Duodenal mucosa (tissue), 2 donors: ENCODE data around the gene UTS2.

Experiments used
- H3K27ac ChIP-seq: one replicate; pipeline ENCODE4 v1.7.0; 2013; ENCODE audit warnings: low read depth, low read length
- H3K27me3 ChIP-seq, 2 donors: one replicate each; pipeline ENCODE4 v1.7.0; 2013; ENCODE audit warnings: low read length in 2 of 2, control low read depth in 1 of 2; ENCODE audit not compliant: insufficient read depth in 2 of 2, control insufficient read depth in 1 of 2
- H3K36me3 ChIP-seq, 2 donors: one replicate each; pipeline ENCODE4 v1.7.0; 2013; ENCODE audit warnings: low read length in 2 of 2, control low read depth in 1 of 2; ENCODE audit not compliant: insufficient read depth in 2 of 2, control insufficient read depth in 1 of 2
- H3K4me1 ChIP-seq, 2 donors: one replicate each; pipeline ENCODE4 v1.7.0; 2013; ENCODE audit warnings: low read length in 2 of 2, control low read depth in 1 of 2; ENCODE audit not compliant: insufficient read depth in 2 of 2, control insufficient read depth in 1 of 2
- H3K4me3 ChIP-seq, 2 donors: one replicate each; pipeline ENCODE4 v1.7.0; 2013; ENCODE audit warnings: low read length in 2 of 2, low read depth in 1 of 2
- H3K9ac ChIP-seq, 2 donors: one replicate each; pipeline ENCODE4 v1.7.0; 2013; ENCODE audit warnings: low read length in 2 of 2, low read depth in 1 of 2
- H3K9me3 ChIP-seq, 2 donors: one replicate each; pipeline ENCODE4 v1.7.0; 2013; ENCODE audit warnings: low read length in 2 of 2, control low read depth in 1 of 2; ENCODE audit not compliant: control insufficient read depth in 1 of 2

UTS2 gene

DNA sequence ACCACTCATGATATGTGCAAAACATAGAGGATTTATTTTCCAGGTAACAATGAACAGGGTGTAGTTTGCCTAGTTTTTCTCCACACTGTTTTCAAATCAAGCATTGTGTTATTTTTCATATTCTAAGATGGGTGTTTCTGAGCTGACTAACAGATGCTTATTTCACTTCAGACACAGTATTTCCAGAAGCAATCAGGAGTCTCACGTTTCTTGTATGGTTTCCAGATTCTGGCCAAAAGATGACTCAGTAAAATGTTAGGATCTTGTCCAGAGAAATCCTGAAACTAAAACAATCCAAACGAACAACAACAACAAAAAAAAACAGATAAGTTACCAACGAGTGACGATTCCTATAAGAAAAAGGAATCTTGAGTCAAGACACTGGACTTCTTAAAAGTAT is 5.3 kb downstream of the UTS2 start:
- H3K4me1 ChIP-seq, result no peaks in the 10 kb centered on the region
- H3K4me3 ChIP-seq, result no peak overlapping the region

GRCh38 chr1:7846656-7847055 is 6.2 kb downstream of the UTS2 start:
- Histone ChIP-seq H3K27me3 (no peaks in the 10 kb centered on the region), H3K4me3 (no peak overlapping the region), H3K4me1 (no peaks in the 10 kb centered on the region), H3K9ac (no peak overlapping the region), H3K9me3 (no peaks in the 10 kb centered on the region), H3K36me3 (peaks cover 0 to 6% of the 10 kb centered on the region in 2 donors), H3K27ac (no peak overlapping the region)

More for the DNA sequence above, 5.3 kb downstream of the UTS2 start:
- no peaks in the 10 kb centered on the region for H3K9me3 ChIP-seq
- peaks cover 0 to 6% of the 10 kb centered on the region in 2 donors for H3K36me3 ChIP-seq
- H3K27me3 ChIP-seq, result no peaks in the 10 kb centered on the region
- H3K9ac ChIP-seq, result no peak overlapping the region
- H3K27ac ChIP-seq, result no peak overlapping the region

GRCh38 chr1:7845761-7846160 is 7.1 kb downstream of the UTS2 start:
- peaks cover 0 to 6% of the 10 kb centered on the region in 2 donors for H3K36me3 ChIP-seq
- no peak overlapping the region for H3K27ac ChIP-seq
- H3K4me1 ChIP-seq, result no peaks in the 10 kb centered on the region
- H3K9me3 ChIP-seq, result no peaks in the 10 kb centered on the region
- no peaks in the 10 kb centered on the region for H3K27me3 ChIP-seq
- H3K4me3 ChIP-seq, result no peak overlapping the region
- H3K9ac ChIP-seq, result no peak overlapping the region

- Histone ChIP-seq H3K27ac (no peak overlapping the region), H3K27me3 (no peaks in the 10 kb centered on the region), H3K36me3 (peaks cover 17 to 21% of the 10 kb centered on the region in 2 donors), H3K9me3 (peaks cover 0 to 3% of the 10 kb centered on the region in 2 donors), H3K9ac (no peak overlapping the region), H3K4me1 (no peaks in the 10 kb centered on the region), H3K4me3 (no peak overlapping the region)
Observed at GRCh38 chr1:7842517-7842916, 10.3 kb downstream of the UTS2 start.

DNA sequence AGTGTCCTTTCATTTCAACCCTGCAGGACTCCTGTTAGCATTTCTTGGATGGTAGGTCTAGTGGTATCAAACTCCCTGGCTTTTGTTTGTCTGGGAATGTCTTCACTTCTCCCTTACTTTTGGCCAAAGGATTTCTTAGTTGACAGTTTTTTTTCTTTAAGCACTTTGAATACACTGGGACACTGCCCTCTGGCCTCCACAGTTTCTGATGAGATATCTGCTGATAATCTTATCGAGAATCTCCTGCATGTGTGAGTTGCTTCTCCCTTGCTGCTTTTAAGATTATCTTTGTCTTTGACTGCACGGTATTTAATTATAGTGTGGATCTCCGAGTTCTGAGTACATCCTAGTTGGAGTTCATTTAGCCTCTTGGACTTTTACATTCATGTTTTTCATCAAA is 13.3 kb downstream of the UTS2 start:
- Histone ChIP-seq H3K9ac (no peak overlapping the region), H3K4me1 (no peaks in the 10 kb centered on the region), H3K4me3 (no peak overlapping the region), H3K9me3 (peaks cover 0 to 3% of the 10 kb centered on the region in 2 donors), H3K27me3 (no peaks in the 10 kb centered on the region), H3K27ac (no peak overlapping the region), H3K36me3 (peaks cover 20 to 36% of the 10 kb centered on the region in 2 donors)

DNA sequence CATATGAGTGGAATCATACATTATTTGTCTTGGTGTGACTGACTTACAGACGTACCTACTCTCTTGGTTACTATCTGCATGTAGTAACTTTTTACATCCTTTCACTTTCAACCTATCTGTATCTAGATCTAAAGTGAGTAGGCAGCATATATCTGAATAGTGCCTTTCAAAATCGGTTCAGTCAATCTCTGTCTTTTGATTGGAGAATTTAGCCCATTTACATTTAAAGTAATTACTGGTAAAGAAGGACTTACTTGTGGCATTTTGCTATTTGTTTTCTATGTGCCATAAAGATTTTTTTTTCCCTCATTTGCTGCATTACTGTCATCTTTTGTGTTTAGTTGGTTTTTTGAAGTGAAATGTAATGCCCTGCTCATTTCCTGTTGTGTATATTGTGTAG is 14.2 kb downstream of the UTS2 start:
- H3K36me3 ChIP-seq, result peaks cover 20 to 42% of the 10 kb centered on the region in 2 donors
- peaks cover 0 to 3% of the 10 kb centered on the region in 2 donors for H3K9me3 ChIP-seq

DNA sequence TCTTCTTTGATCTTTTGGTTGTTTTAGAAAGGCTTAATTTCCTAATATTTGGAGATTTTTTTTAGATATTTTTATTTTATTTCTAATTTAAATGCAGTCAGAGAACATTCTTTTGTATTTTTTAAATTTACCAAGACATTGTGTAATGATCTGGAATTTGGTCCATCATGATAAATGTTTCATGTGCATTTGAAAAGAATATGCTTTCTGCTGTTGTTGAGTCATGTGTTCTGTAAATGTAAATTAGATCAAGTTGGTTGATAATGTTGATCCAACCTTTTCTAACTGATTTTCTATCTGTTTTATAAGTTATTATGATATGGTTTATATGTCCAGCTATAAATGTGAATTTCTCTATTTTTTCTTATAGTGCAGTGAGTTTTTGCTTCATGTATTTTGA is 19.8 kb downstream of the UTS2 start:
- Histone ChIP-seq H3K9me3 (no peaks in the 10 kb centered on the region), H3K36me3 (peaks cover 11 to 37% of the 10 kb centered on the region in 2 donors), H3K4me1 (peaks cover 3 to 5% of the 10 kb centered on the region in 2 donors), H3K9ac (no peak overlapping the region), H3K4me3 (no peak overlapping the region), H3K27ac (no peak overlapping the region), H3K27me3 (no peaks in the 10 kb centered on the region)

More for the DNA sequence above, 14.2 kb downstream of the UTS2 start:
- no peak overlapping the region for H3K27ac ChIP-seq
- H3K27me3 ChIP-seq, result no peaks in the 10 kb centered on the region
- no peak overlapping the region for H3K4me3 ChIP-seq
- no peaks in the 10 kb centered on the region for H3K4me1 ChIP-seq
- H3K9ac ChIP-seq, result no peak overlapping the region

DNA sequence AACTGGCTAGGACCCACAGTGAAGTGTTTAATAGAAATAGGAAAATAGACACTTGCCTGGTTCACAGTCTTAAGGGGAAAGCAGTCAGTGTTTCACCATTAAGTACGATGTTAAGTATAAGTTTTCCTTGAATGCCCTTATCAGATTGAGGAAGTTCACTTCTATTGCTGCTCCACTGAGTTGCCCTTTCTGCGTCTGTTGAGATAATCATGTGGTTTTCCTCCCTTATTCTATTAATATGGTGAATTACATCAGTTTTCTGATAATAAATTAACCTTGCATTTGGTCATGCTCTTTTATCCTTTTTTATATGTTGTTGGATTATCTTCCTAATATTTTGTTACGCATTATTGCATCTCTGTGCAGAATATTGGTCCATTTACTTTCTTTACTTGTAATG is 21.4 kb downstream of the UTS2 start:
- Histone ChIP-seq H3K27me3 (no peaks in the 10 kb centered on the region), H3K36me3 (peaks cover 6 to 35% of the 10 kb centered on the region in 2 donors), H3K4me3 (no peak overlapping the region), H3K27ac (no peak overlapping the region), H3K9ac (no peak overlapping the region), H3K9me3 (no peaks in the 10 kb centered on the region), H3K4me1 (peaks cover 5 to 6% of the 10 kb centered on the region in 2 donors)

DNA sequence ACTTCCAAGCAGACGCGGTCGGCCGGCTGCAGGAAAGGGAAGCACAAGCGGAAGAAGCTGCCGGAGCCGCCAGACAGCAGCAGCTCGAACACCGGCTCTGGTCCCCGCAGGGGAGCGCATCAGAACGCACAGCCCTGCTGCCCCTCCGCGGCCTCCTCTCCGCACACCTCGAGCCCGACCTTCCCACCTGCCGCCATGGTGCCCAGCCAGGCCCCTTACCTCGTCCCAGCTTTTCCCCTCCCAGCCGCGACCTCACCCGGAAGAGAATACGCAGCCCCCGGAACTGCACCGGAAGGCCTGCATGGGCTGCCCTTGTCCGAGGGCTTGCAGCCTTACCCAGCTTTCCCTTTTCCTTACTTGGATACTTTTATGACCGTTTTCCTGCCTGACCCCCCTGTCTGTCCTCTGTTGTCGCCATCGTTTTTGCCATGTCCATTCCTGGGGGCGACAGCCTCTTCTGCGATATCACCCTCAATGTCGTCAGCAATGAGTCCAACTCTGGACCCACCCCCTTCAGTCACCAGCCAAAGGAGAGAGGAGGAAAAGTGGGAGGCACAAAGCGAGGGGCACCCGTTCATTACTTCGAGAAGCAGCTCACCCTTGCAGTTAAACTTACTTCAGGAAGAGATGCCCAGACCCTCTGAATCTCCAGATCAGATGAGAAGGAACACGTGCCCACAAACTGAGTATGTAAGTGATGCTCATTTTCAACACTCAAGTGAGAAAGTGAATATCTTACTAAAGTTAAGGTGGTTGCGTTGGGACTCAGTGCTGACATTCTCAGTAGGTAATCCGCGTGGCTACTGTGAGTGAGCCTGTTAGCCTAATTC is 25.5 kb downstream of the UTS2 start:
- Histone ChIP-seq H3K9me3 (no peaks in the 10 kb centered on the region), H3K27me3 (no peaks in the 10 kb centered on the region), H3K27ac (no peak overlapping the region), H3K9ac (peak overlapping the region; percentile 17 to 27), H3K4me1 (peaks cover 5 to 6% of the 10 kb centered on the region in 2 donors), H3K36me3 (peaks cover 6 to 32% of the 10 kb centered on the region in 2 donors), H3K4me3 (peak overlapping the region; percentile 42 to 62)

DNA sequence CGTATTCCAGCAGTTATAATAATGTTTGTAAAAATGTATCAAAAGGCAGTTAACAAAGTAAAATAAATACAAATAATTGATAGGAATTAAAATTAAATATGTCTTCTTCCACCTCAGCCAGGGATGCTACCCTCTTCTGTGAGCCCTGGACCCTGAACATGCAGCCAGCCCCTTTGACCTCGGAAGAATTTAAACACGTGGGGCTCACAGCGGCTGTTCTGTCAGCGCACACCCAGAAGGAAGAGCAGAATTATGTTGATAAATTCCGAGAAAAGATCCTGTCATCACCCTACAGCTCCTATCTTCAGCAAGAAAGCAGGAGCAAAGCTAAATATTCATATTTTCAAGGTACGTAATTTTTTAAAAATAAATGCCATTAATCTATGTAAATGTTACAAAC is 26.5 kb downstream of the UTS2 start:
- Histone ChIP-seq H3K36me3 (peaks cover 10 to 32% of the 10 kb centered on the region in 2 donors), H3K27ac (no peak overlapping the region), H3K9me3 (no peaks in the 10 kb centered on the region), H3K4me3 (peak overlapping the region in 1 of 2 donors; percentile 42), H3K9ac (no peak overlapping the region), H3K4me1 (peaks cover 0 to 6% of the 10 kb centered on the region in 2 donors), H3K27me3 (no peaks in the 10 kb centered on the region)
